Iris pigment epithelial cell (primary cell): ENCODE results near the gene TBX19.

Experiments used
- DNase-seq: peaks from one replicate; pipeline ENCODE4 v3.0.0-alpha.2; 2011; ENCODE audit warnings: low read depth

Gene TBX19

DNA sequence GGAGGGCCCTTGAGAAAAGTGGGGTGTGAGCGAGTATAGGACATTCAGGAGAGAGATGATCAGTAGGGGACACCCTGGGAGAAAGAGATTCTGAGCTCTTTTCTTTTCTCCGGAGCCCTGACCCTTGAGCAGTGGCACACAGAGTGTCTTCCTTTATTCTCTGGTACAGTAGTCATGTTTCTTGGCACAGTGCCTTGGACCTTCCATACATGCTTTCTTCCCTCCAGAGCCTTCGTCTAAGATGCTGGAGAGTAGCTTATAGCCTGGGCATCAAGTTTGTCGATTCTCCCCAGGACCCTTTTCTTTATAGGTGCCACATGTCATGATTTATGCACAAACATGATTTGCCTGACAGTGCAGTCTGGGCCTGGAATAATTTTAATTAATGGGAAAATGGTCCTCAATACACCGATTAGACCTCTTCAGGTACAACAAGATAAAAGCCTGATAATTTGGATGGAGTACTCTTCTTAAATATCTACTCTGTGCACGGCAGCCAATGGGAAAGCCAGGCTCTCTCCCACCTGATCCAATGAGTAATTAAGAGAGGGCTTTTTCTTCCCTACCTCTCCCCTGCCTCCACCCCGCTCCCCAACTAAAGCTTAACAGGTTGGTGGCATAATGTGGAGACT lies at the start of gene TBX19:
TBX19 (plus strand) TSS at position 582 of the 632 bp plus-strand sequence. CDS start 214 bp downstream, outside the sequence.
- no peak for DNase-seq

DNA sequence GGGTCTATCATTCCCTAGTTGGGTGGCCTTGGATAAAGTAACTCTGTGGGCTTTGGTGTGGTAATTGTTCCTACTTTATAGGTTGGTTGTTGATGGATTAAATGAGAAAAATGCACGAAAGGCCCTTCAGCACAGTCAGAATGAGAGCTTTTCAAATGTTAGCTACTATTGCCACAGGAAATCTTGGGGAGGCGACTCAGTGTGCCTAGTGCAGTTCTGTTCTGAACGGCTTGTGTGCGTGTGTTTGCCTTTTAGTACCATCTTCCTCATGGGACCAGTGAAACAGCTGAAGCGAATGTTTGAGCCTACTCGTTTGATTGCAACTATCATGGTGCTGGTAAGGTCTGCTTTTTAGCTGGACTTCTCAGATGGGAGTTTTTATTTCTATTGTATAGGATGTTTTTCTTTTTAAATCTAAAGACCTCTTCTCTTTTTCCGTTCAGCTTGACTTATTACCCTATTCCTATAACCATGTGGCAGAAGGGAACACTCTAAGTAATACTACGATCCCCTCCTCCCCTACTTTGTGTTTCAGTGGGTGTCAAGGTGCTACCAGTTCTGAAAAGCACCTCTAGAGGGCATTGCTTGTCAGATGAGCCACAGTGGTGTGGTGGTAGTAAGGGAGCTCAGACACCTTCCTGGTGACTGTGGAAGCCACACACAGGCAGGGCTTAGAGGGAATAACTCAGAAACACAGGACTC lies 45.7 kb upstream of the TBX19 start:
- DNase-seq: peak; percentile 60

DNA sequence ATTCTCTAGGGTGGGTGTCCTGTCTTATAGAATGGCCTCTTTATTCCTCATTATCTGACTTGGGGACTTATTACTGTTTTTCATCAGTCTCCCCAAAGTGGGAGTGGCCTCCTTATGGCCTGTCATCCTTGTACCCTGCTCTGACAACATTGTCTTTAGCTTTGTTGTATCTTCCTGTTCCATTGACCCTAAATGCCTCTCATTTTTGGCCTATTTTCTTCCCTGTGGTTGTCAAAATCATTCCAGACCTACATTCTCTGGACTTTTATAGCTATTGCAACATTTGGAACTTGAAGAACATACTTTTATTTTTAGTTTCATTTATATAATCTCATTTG lies 45.2 kb upstream of the TBX19 start:
- peak; percentile 36 for DNase-seq

DNA sequence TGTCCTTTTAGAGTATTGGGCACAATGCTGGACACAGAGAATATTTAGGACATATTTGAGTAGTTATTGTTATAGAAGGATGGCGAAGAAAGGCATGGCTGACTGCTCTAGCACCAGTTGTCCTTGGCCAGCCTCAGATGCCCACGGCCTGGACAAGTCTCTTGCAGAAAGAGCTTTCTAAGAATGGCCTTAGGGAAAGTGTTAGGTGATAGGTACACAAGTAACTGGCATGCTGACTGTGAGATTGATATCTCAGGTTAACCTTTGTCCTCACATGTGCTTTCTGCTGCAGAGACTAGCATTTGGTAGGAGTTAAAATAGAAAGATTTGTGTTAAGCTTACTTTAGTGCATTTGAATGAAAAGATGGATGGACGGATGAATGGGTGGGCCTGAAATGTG lies 44.7 kb upstream of the TBX19 start:
- no peak for DNase-seq

DNA sequence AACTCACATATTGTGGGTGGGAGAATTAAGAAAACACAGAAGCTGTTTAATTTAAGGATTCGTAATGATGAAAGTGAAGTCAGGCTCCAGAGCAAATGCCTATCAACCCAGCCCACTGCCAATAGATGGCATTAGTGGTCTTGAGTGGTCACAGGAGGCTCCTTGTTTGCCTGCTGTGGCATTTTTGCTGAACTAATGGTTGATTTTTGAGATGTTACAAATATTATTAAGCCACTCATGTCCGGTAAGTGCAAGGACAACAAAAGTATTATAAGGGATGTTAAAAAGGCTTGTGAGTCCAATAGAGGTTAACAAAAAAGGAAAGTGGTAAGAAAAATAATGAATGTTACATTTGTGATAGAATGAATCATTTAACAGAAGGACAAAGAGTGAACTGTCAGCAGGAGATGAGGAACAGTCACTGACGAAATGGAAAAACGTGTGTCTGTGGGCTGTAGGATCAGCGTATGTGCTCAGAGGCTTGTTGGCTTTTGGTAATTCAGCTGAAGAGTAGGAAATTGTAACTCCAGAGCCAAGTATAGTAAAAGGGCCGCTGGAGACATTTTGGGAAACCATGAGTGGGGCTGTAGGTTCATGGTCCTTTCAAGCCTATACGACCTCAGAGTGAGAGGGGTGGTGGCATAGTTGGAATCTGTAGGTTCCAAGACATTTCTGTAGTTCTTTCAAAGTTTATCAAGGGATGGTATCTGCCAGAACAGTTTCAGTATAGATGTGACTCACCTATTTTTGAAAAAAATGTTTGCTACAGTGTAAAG lies 43.7 kb upstream of the TBX19 start:
- DNase-seq: no peak

DNA sequence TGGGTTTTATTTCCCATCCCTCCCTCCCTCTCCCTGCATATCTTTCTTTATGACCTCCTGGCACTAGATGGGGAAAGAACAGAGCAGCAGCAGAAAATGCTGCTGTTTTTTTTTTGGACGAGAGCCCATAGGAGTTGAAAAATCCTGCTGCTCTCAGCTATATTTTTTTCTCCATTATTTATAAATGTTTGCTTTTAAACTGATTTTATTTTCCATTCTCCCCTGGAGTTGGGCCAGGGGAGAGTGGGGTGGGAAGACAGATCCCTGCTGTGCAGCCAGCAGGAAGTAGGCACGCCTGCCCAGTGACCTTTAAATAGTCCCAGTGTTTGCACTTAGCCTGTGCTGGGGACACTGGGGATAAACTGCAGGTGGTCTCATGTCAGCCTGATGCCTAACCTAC lies 37.5 kb upstream of the TBX19 start:
- no peak for DNase-seq

DNA sequence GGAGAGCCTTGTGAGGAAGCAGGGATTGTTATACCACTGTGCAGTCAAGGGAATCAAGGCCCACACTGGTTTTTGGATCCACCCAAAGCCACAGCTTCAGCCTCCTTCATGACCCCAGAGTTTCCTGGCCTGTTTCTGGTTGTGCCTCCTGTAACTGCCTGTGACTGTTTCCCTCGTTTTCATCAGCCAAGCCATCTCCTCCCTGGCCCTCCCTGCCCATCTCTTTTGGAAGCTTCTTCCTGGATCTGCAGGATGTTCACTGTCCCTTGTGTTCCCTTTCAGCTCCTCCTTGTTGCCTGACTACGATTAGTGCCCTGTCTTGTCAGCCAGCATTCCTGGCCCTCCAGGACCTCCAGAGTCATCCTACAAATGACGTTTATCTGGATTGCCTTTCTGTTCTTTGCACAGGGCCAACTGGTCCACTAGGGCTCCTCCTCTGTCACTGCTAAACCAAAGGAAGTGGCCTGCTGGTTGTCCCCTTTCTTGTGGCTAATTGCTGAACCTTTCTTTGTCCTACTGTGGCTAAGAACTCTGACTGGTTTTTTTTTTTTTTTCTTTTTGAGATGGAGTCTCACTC lies 37.0 kb upstream of the TBX19 start:
- DNase-seq: no peak

DNA sequence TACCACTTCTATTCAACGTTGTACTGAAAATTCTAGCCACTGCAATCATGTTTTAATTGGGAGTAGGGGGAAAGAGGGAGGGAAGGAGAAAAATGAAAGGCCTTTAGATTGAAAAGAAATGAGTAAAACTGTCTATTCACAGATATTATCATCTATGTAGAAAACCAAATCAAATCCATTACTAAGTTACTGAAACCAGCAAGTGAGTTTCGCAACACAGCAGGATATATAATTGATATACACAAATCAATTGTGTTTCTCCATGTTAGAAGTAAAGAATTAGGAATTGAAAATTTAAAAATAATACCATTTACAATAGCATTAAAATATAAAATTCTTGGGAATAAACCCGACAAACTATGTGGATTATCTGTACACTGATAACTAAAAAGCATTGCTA lies 35.6 kb upstream of the TBX19 start:
- DNase-seq: no peak

DNA sequence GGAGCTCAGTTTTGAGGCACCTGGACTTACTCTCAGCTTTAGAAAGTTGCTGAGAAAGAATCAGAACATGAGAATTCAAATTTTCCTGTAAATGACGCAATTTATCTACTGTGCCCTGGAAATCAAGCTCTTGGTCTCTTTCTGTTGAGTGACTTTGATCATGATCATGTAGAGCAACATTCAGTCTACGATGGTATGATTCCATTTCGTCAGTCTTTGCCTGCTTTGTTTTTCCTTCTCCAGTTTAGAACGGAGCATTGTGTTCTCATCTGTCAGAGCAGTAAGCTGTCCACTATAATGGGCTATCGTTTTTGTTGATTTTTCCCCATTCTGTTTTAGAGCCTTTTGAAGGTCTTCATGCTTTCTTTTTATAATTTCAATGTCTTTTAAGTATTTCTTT lies 34.2 kb upstream of the TBX19 start:
- DNase-seq: no peak

DNA sequence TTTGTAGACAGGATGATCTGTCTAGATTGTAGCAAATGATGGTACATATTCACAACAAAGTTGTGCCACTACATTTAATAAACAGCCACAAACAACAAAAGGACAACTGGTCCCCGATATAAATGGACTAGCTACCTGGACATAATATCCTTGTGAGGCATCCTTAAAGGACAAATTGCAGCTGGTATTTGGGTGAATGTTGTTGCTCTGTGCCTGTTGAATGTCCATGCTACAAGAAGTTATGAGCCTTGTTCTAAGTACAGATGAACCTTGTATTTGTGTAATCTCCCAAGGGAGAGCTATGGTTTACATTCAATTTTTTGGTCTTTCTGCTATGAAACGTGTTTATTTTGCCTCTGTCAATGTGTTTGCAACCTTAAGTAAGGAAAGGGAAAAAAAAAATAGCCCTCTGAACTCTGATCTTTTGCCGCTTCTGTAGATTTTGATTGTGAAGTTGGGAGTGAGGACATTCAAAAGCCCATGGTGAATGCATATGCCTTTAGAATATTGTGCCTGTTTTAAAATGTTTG lies 28.4 kb upstream of the TBX19 start:
- DNase-seq: no peak

DNA sequence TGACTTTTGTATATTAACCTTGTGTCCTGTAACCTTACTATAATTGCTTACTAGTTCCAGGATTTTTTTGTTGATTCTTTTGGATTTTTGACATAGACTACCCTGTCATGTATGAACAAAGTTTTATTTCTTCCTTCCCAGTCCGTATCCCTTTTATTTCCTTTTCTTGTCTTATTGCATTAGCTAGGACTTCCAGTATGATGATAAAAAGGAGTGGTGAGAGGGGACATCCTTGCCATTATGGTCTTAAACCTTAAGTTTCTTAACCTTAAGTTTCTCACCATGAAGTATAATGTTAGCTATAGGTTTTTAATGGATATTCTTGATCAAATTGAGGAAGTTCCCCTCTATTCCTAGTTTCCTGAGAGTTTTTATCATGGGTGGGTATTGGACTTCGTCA lies 24.5 kb upstream of the TBX19 start:
- no peak for DNase-seq

DNA sequence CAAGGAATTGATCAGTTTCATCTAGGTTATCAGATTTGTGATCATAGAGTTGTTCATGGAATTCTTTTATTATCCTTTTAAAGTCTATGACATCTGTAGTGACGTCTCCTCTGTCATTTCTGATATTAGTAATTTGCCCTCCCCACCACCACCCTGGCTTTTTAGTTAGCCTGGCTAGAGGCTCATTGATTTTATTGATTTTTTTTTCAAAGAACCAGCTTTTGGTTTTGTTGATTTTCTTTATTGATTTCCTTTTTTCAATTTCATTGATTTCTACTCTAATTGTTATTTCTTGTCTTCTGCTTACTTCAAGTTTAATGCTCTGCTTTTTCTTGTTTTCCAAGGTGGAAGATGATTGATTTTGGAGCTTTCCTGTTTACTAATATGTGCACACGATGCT lies 23.3 kb upstream of the TBX19 start:
- no peak for DNase-seq

DNA sequence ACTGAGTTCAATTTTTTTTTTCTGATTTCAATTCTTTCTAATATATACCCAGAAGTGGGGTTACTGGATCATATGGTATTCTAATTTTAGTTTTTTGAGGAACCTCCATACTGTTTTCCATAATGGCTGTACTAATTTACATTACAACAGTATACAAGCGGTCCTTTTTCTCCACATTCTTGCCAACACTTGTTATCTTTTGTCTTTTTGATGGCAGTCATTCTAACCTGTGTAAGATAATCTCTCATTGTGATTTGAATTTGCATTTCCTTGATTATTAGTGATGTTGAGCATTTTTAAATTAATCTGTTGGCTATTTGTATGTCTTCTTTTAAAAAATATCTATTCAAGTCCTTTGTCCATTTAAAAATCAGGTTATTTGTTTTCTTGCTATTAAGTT lies 21.1 kb upstream of the TBX19 start:
- DNase-seq: no peak

DNA sequence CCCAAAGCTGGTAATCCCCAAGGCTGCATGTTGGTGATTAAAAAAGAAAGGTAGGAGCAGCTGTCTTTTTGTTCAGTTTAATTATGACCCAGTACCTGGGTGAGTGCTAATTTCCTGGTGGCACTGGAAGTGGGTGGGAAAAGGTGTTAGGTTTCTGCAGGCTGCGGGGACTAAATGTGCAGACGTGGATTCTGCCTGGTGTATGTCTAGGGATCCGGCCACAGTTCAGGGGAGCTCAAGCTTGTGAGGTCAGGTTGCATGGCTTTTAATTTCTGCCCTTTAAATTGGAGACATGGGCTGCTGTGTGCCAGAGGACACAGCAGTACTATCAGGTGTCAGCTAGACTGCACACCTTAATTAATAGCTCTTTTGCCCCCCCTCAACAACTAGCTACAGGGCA lies 20.3 kb upstream of the TBX19 start:
- DNase-seq: no peak

DNA sequence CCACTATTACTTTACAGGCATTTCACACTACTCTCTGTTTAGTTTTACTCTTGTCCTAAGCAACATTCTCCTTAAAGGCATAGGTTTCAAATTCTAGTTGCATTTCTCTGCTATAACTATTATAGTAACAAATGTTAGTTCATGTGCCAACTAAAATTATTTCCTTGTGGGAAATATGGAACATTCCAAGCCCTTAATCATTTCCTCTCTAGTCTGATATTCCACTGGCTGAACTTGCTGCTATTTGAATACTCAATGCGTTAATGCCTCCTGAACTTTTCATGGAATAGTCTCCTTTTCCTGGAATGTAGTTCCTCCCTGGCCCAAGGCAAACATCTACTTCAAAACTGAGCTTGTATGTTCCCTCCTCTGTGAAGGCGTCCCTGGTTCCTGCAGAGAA lies 19.3 kb upstream of the TBX19 start:
- peak; percentile 55 for DNase-seq

DNA sequence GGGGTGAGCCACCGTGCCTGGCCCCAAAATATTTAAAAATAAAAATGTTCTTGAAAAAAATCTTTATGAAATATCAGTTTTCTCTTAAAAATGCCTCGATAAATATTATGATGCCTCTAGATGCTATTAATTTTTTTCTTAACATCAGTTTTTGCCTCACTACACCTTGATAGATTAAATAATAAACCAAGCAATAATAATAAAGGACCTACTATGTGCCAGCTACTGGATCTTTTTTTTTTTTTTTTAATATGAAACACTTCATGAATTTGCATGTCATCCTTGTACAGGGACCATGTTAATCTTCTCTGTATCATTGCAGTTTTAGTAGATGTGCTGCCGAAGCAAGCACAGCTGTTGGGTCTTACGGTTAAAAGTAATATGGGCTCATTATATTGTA lies 17.5 kb upstream of the TBX19 start:
- DNase-seq: no peak

DNA sequence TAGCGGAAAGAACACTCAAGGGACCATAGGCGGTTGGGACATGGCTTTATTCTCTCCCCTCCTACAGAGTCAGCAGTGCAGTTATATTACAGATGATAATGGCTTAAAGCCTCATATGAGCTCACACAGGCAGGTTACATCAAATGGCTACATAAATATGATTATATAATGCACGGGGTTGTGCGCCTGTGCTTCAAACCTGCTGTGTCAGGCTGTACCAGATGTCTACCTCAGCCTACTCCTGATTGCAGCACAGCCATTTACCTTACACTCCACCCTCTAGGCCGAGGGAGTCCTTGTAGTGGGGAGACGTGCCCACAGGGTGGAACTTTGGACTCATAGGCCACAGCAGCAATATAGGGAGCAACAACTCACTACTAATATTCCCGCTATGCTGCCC lies 16.4 kb upstream of the TBX19 start:
- no peak for DNase-seq

DNA sequence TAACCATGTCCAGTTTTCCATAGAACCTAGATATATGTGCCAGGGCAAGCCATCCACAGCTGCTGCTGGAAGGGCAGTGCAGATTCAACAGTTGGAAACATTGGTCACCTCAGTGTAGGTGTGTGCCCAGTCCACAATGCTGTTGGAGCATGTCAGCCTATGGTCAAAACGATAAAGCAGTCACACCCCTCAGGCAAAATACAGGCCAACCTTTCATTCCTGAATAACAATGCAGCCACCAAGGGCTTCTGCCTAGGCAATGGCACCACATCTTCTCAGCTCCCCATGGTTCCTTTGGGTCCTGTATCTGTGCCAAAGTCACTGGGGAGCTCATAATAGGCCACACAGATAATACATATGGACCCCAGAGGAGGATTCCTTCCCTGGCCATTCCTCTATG lies 15.1 kb upstream of the TBX19 start:
- DNase-seq: no peak

DNA sequence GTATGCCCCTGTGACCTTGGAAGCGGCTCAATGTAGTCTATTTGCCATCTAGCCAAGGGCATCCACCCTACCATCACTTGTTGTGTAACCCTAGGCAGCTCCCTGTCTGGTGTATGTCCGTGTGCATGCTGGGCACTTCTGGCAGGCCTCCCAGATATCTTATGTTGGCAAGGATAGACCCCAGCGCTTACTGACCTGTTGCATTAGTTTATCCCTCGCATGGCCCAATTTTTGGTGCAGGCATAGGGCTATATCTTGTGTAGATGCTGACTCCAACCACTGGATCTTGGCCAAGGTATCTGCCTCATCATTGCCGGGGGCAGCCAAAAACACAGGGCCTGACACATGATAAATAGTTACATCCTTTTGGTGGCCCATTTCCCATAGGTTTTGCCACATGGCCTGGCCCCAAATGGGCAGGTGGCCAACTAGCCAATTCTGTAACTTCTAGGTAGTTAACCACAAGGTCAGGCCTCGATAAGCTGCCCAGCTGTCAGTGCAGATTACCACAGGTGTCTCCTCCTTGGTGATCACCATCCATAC lies 14.0 kb upstream of the TBX19 start:
- no peak for DNase-seq

DNA sequence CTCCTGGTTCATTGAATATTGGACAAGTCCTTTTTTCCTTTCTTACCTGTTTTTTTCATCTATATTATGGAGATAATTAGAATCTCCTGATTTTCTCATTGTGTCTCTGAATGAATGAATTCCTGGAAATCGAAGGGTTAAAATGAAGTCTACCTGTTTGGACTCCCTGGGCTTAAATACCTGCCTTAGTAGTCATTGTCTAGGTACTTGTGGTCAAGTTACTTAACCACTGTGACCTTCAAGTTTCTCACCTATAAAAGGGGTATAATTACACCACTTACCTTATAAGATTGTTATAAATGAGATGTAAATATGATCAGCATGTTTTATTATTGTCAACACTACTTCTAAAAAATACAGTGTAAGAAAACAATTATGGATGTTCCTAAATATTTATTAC lies 9.0 kb upstream of the TBX19 start:
- no peak for DNase-seq

DNA sequence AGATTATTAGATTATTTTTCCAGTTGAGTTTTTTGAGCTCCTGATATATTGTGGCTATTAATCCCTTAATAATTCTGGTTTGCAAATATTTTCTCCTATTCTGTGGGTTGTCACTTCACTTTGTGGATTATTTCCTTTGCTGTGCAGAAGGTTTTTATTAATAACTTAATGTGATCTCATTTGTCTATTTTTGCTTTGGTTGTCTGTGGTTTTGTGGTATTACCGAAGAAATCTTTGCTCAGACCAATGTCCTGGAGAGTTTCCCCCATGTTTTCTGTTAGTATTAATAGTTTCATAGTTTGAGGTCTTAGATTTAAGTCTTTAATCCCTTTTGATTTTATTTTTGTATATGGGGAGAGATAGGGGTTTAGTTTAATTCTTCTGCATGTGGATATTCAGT lies 7.1 kb upstream of the TBX19 start:
- peak; percentile 56 for DNase-seq

DNA sequence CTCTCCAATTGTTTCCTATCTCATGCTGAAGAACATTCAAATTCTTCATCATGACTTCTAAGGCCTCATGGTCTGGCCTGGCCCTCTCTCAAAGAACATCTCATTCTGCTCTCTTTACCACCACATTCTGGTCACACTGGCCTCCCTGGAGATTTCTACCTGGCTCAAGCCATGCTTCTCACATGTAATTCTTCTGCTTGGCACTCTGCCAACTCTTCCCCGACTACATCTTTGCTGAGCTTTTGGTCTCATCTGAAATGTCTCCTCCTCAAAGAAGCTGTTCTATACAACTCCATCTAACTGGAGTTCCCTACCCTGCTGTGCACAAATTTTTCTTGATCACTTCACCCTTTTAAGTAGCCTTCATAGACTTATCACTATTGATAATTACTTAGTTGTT lies 1.4 kb upstream of the TBX19 start:
- no peak for DNase-seq
